Astrocyte of the cerebellum (primary cell): ENCODE data around the gene SLC22A15.
A peak's percentile ranks its signal among the peaks of the same experiment; 100 is the strongest.

Source experiments
- DNase-seq: peaks from one replicate; pipeline ENCODE4 v3.0.0-alpha.2; 2011; ENCODE audit warnings: low read depth
- H3K4me3 ChIP-seq: 2 replicates; pipeline ENCODE4 v1.5.1; 2011; ENCODE audit warnings: mild to moderate bottlenecking, low read depth, low read length, moderate library complexity
- in situ Hi-C: cut with HindIII; loops from 2 replicates; pipeline ENCODE4 v1.10.0; 2017; ENCODE audit warnings: low sequenced_read_pairs
- TF ChIP-seq, protein P1 (sequence below): IDR thresholded peaks from 2 replicates; pipeline ENCODE4 v1.5.1; 2012; ENCODE audit warnings: low read length, low read depth, moderate library complexity, mild to moderate bottlenecking; ENCODE audit errors: missing control alignments

The SLC22A15 gene

GRCh38 chr1:116062201-116062600 lies 85.9 kb downstream of the SLC22A15 start:
- H3K4me3 ChIP-seq = no peak overlapping the region
- TF ChIP-seq, protein P1, sequence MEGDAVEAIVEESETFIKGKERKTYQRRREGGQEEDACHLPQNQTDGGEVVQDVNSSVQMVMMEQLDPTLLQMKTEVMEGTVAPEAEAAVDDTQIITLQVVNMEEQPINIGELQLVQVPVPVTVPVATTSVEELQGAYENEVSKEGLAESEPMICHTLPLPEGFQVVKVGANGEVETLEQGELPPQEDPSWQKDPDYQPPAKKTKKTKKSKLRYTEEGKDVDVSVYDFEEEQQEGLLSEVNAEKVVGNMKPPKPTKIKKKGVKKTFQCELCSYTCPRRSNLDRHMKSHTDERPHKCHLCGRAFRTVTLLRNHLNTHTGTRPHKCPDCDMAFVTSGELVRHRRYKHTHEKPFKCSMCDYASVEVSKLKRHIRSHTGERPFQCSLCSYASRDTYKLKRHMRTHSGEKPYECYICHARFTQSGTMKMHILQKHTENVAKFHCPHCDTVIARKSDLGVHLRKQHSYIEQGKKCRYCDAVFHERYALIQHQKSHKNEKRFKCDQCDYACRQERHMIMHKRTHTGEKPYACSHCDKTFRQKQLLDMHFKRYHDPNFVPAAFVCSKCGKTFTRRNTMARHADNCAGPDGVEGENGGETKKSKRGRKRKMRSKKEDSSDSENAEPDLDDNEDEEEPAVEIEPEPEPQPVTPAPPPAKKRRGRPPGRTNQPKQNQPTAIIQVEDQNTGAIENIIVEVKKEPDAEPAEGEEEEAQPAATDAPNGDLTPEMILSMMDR = no peak
- in situ Hi-C loops = no loop called here

GRCh38 chr1:116064616-116065015 lies 88.3 kb downstream of the SLC22A15 start:
- in situ Hi-C loops = no loop called here
- TF ChIP-seq, protein P1 = no peak
- no peak overlapping the region for H3K4me3 ChIP-seq
- DNase-seq = no peak

More at GRCh38 chr1:116062201-116062600, 85.9 kb downstream of the SLC22A15 start:
- no peak for DNase-seq

- in situ Hi-C loops = no loop called here
Measured at GRCh38 chr1:116066868-116067565, 90.7 kb downstream of the SLC22A15 start.

DNA sequence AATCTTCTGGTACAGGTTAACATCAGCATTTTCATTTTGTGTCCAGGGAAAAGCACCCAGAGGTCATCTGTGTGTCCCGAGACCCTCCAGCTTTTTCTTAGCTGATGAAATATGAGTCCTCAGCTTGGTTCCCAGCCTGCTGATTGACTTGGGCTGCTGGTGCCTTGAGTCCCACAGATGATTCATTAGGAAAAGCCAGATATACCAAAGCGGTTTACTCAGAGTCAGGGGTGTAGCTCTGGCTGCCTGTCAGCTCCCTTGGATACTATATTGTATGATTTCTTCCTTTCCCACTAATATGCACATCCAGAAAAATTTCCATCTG lies 91.2 kb downstream of the SLC22A15 start:
- DNase-seq = peak; percentile 46

More at GRCh38 chr1:116066868-116067565, 90.7 kb downstream of the SLC22A15 start:
- DNase-seq = peak; percentile 31
- TF ChIP-seq, protein P1 = no peak
- H3K4me3 ChIP-seq = no peak overlapping the region

GRCh38 chr1:116075575-116075974 lies 99.3 kb downstream of the SLC22A15 start:
- TF ChIP-seq, protein P1 = no peak
- in situ Hi-C loops = no loop called here

More for the DNA sequence above, 91.2 kb downstream of the SLC22A15 start:
- TF ChIP-seq, protein P1 = no peak
- in situ Hi-C loops = no loop called here
- H3K4me3 ChIP-seq = no peak overlapping the region

GRCh38 chr1:116075990-116076389 lies 99.7 kb downstream of the SLC22A15 start:
- TF ChIP-seq, protein P1 = no peak
- in situ Hi-C loops = no loop called here
- no peak overlapping the region for H3K4me3 ChIP-seq
- DNase-seq = no peak

More at GRCh38 chr1:116075575-116075974, 99.3 kb downstream of the SLC22A15 start:
- no peak overlapping the region for H3K4me3 ChIP-seq
- no peak for DNase-seq

- DNase-seq = no peak
- H3K4me3 ChIP-seq = no peak overlapping the region
- in situ Hi-C loops = no loop called here
- TF ChIP-seq, protein P1 = no peak
Measured at GRCh38 chr1:116076831-116077230, 100.5 kb downstream of the SLC22A15 start.
